ENCODE data around the gene PCNT.
"Not testable (repeated sequence)": the region's sequence is repeated elsewhere in the genome, so short reads cannot be mapped to it uniquely, and the experiment has no call there.

PCNT gene

DNA sequence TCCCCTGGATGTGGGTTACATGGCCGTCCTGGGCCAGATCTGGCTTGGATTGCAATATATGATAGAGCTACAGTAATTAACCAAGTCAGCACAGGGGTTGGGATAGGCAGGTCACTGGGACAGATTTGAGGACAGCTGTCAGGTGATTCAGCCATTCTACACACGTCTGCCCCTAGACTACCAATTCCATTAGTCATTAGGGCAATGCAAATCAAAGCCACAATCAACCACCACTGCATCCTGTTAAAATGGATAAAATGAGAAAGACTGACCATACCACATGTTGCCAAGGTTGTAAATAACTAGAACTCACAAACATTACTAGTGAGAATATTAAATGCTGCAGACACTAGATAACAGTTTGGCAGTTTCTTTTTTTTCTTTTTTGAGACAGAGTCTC is 16.3 kb upstream of the PCNT start:
- TF ChIP-seq, protein P1, sequence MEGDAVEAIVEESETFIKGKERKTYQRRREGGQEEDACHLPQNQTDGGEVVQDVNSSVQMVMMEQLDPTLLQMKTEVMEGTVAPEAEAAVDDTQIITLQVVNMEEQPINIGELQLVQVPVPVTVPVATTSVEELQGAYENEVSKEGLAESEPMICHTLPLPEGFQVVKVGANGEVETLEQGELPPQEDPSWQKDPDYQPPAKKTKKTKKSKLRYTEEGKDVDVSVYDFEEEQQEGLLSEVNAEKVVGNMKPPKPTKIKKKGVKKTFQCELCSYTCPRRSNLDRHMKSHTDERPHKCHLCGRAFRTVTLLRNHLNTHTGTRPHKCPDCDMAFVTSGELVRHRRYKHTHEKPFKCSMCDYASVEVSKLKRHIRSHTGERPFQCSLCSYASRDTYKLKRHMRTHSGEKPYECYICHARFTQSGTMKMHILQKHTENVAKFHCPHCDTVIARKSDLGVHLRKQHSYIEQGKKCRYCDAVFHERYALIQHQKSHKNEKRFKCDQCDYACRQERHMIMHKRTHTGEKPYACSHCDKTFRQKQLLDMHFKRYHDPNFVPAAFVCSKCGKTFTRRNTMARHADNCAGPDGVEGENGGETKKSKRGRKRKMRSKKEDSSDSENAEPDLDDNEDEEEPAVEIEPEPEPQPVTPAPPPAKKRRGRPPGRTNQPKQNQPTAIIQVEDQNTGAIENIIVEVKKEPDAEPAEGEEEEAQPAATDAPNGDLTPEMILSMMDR (IDR thresholded peaks at IDR 0.05; ENCODE audit: borderline replicate concordance, control extremely low read depth, extremely low read depth, insufficient read depth, missing control alignments), result no peak
- in situ Hi-C loops (cut with MboI; ENCODE audit: low sequenced_read_pairs, unreplicated experiment), result no loop called here
- no peak for DNase-seq (ENCODE audit: low spot score)

GRCh38 chr21:46308431-46308830 is 15.5 kb upstream of the PCNT start:
- in situ Hi-C loops (cut with MboI; ENCODE audit: low sequenced_read_pairs, unreplicated experiment), result no loop called here
- no peak for DNase-seq (ENCODE audit: low spot score)
- TF ChIP-seq, protein P1 (IDR thresholded peaks at IDR 0.05; ENCODE audit: borderline replicate concordance, control extremely low read depth, extremely low read depth, insufficient read depth, missing control alignments), result no peak

GRCh38 chr21:46310260-46310659 is 13.7 kb upstream of the PCNT start:
- DNase-seq (ENCODE audit: low spot score); in situ Hi-C loops (cut with MboI; ENCODE audit: low sequenced_read_pairs, unreplicated experiment): not testable (repeated sequence)

- in situ Hi-C loops (cut with MboI; ENCODE audit: low sequenced_read_pairs, unreplicated experiment), result no loop called here
- no peak for DNase-seq (ENCODE audit: low spot score)
- TF ChIP-seq, protein P1 (IDR thresholded peaks at IDR 0.05; ENCODE audit: borderline replicate concordance, control extremely low read depth, extremely low read depth, insufficient read depth, missing control alignments), result no peak
Measured at GRCh38 chr21:46311568-46311967, 12.4 kb upstream of the PCNT start.

DNA sequence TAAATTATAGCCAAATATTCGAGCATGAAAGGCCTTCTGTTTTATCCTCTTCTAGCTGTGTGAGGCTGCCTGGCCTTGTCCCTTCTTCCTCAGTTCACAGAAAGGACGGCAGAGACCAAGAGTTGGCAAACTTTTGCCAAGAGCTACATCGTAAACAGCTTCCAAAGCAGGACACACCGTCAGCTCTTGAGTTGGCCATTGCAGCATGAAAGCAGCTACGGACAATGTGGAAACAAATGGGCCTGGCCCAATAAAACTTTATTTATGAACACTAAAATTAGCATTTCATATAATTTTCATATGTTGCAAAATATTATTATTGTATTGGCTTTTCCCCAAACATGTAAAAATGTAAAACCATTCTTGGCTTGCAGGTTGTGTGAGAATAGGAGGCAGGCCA is 11.0 kb upstream of the PCNT start:
- in situ Hi-C loops (cut with MboI; ENCODE audit: low sequenced_read_pairs, unreplicated experiment), result no loop called here
- TF ChIP-seq, protein P1 (IDR thresholded peaks at IDR 0.05; ENCODE audit: borderline replicate concordance, control extremely low read depth, extremely low read depth, insufficient read depth, missing control alignments), result no peak
- no peak for DNase-seq (ENCODE audit: low spot score)

DNA sequence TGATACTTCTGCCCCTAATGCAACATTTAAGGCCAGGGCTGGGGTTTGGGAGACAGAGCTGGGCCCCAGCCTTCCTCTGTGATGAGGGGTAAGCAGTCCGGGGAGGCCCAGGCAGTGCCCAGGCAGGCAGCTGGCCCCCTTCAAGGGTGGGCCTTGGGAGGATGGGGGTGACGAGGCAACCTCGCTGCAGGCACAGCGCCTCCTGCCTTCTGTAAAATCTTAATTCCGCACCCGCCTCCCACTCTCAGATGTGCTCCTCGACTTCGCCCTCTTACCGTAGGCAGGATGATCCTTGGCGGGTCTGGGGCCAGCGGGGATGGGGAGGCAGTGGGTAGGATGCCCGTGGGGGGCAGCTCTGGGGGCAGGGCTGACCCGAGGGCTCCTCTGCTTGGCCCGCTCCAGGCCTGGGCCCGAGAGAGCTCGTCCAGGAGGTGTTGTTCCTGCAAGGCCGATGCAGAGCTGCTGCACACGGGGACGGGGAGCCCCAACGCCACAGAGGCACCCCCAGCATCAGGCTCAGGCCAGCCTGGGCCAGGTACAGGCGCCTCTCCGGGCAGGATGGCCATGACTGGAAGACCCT is 9.4 kb upstream of the PCNT start:
- TF ChIP-seq, protein P1 (IDR thresholded peaks at IDR 0.05; ENCODE audit: borderline replicate concordance, control extremely low read depth, extremely low read depth, insufficient read depth, missing control alignments), result no peak
- in situ Hi-C loops (cut with MboI; ENCODE audit: low sequenced_read_pairs, unreplicated experiment), result no loop called here
- DNase-seq (ENCODE audit: low spot score), result no peak

DNA sequence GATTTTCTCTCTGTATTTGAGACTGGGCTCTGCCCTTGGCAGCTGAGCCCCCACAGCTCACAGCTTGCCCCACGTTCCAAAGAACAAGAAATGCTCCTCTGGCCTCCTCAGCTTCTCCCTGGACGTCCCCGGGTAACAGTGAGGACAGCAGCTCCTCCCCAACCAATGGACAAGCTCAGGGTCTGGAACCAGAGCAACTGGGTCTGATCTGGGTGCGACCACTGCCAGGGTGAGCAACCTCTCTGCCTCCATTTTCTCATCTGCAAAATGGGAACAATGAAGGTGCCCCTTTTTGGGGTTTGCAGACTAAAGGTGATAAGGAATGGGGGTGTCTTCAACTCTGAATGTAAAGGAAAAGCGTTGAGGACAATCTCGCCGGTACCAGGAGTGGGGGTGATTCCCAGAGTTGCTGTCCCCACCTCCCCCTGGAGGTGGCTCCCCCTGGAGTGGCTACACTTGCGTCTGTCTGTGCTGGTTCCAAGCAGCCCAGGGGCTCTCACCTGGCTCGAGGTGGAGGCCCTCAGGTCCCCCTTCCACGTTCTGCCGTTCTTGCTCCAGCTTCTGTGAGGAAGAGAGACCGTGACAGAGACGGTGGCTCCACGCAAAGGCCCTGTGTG is 7.1 kb upstream of the PCNT start:
- in situ Hi-C loops (cut with MboI; ENCODE audit: low sequenced_read_pairs, unreplicated experiment), result no loop called here
- TF ChIP-seq, protein P1 (IDR thresholded peaks at IDR 0.05; ENCODE audit: borderline replicate concordance, control extremely low read depth, extremely low read depth, insufficient read depth, missing control alignments), result no peak
- DNase-seq (ENCODE audit: low spot score), result no peak
